ENCODE measurements around the gene DNTTIP2.
"Not testable (repeated sequence)": the region's sequence is repeated elsewhere in the genome, so short reads cannot be mapped to it uniquely, and the experiment has no call there.

The DNTTIP2 gene

DNA sequence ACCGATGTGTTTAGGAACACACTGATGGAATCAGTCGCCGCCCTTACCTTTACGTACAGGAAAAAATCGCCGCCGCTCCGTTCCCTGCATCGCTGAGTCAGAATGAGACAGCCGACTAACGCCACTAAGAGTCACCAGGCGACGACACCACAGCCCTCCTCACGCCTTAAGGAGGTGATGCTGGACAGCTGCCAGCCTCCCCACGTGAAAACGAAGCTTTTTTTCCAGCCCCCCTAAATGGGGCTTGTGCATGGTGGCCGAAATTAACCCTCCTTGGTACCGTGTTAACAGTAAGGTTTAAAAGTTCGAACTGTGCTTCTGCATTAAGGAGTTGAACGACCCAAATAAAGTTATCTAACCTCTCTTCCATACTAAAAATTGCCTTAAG, 511 bp downstream of the DNTTIP2 start:
- H3K4me3 ChIP-seq (ENCODE audit: low read depth, low read length), result peak overlapping the region; percentile 68
- TF ChIP-seq, protein P1, sequence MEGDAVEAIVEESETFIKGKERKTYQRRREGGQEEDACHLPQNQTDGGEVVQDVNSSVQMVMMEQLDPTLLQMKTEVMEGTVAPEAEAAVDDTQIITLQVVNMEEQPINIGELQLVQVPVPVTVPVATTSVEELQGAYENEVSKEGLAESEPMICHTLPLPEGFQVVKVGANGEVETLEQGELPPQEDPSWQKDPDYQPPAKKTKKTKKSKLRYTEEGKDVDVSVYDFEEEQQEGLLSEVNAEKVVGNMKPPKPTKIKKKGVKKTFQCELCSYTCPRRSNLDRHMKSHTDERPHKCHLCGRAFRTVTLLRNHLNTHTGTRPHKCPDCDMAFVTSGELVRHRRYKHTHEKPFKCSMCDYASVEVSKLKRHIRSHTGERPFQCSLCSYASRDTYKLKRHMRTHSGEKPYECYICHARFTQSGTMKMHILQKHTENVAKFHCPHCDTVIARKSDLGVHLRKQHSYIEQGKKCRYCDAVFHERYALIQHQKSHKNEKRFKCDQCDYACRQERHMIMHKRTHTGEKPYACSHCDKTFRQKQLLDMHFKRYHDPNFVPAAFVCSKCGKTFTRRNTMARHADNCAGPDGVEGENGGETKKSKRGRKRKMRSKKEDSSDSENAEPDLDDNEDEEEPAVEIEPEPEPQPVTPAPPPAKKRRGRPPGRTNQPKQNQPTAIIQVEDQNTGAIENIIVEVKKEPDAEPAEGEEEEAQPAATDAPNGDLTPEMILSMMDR (IDR thresholded peaks at IDR 0.05; ENCODE audit: insufficient read depth, low read depth, low read length, missing control alignments), result no peak
- DNase-seq (ENCODE audit: low read depth), result peak; percentile 82

DNA sequence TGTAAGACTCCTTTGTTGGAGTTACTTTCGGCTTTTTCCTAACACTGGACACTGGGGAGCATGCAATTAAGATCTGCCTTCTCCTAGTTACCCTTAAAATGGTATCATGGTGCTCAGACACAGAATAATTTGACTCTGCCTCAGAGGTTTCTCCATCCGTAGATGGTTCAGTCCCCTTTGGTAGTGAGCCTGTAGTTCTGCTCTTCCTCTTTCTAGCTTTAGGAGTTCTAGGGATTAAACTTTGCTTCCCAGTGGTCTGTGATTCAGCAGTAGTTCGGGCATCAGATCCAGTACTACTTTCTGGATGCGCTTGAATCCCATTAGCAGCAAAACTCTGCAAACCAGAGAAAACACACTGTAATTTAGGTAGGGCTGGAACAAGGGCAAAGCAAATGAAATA, 1.5 kb downstream of the DNTTIP2 start:
- no peak for DNase-seq (ENCODE audit: low read depth)
- no peak overlapping the region; the same call in 1 of the 2 replicates for H3K4me3 ChIP-seq (ENCODE audit: low read depth, low read length)
- TF ChIP-seq, protein P1 (IDR thresholded peaks at IDR 0.05; ENCODE audit: insufficient read depth, low read depth, low read length, missing control alignments), result no peak

DNA sequence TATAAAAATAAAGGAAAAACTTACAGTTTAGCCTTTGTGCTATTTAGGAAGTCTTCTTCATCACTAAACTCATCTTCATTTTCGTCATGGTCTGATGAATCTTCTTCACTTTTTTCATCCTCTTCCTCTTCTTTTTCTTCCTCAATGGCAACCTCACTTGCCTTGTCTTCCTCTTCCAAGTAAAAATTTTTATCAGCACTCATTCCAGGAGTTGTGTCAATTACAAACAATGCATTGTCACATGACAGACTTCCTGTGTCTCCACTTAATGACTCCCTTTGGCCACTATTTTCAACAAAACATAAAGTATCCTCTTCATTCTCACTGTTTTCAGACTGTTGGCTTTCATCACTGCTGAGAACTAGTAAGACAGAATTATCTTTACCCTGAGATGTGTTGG, 2.8 kb downstream of the DNTTIP2 start:
- no peak overlapping the region for H3K4me3 ChIP-seq (ENCODE audit: low read depth, low read length)
- DNase-seq (ENCODE audit: low read depth), result no peak
- TF ChIP-seq, protein P1 (IDR thresholded peaks at IDR 0.05; ENCODE audit: insufficient read depth, low read depth, low read length, missing control alignments), result no peak

DNA sequence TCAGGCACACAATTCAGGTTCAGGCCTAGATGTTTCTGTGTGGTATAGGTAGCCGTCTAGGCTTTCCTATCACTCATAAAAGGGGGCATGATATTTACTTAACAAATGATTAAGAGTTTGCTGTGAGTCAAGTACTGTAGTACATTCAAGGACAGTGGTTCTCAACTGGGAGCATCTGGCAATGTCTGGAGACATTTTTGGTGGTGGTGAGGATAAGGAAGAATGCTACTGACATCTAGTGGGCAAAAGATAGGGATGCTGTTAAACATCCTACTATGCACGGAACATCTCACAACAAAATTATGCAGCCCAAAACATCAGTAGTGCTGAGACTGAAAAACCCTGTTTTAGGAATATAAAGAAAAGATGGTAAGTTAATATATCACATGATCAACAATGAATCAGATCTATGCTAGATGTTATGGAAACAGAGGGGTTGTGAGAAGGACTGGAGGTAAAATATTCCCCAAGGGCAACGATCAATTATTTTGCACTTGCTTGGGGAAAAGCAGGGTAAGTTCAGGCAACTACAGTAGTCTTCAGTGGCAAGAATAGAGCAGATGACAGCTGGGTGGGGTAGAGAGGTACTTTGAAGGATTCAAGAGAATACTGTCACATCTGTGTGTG, 4.9 kb downstream of the DNTTIP2 start:
- TF ChIP-seq, protein P1 (IDR thresholded peaks at IDR 0.05; ENCODE audit: insufficient read depth, low read depth, low read length, missing control alignments), result peak; percentile 33
- DNase-seq (ENCODE audit: low read depth), result peak; percentile 27
- no peak overlapping the region for H3K4me3 ChIP-seq (ENCODE audit: low read depth, low read length)

- TF ChIP-seq, protein P1 (IDR thresholded peaks at IDR 0.05; ENCODE audit: insufficient read depth, low read depth, low read length, missing control alignments), result no peak
- no peak overlapping the region for H3K4me3 ChIP-seq (ENCODE audit: low read depth, low read length)
- no peak for DNase-seq (ENCODE audit: low read depth)
Measured at GRCh38 chr1:93871366-93871765, 7.6 kb downstream of the DNTTIP2 start.

- DNase-seq (ENCODE audit: low read depth), result no peak
- TF ChIP-seq, protein P1 (IDR thresholded peaks at IDR 0.05; ENCODE audit: insufficient read depth, low read depth, low read length, missing control alignments), result no peak
- H3K4me3 ChIP-seq (ENCODE audit: low read depth, low read length), result no peak overlapping the region
Measured at GRCh38 chr1:93869653-93870052, 9.4 kb downstream of the DNTTIP2 start.

DNA sequence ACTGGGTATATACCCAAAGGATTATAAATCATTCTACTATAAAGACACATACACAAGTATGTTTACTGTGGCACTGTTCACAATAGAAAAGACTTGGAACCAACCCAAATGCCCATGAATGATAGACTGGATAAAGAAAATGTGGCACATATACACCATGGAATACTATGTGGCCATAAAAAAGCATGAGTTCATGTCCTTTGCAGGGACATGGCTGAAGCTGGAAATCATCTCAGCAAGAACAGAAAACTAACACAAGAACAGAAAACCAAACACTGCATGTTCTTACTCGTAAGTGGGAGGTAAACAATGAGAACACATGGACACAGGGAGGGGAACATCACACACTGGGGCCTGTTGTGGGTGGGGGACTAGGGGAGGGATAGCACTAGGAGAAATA, 10.5 kb downstream of the DNTTIP2 start:
- H3K4me3 ChIP-seq (ENCODE audit: low read depth, low read length); DNase-seq (ENCODE audit: low read depth): not testable (repeated sequence)
